OCI-LY1 (cell line): ENCODE results near the gene MRPL39.

Source experiments
- H2AFZ ChIP-seq: fragments of 200-600 bp; sonication (generic), shearing (Covaris generic); 2 replicates; pipeline ENCODE4 v1.6.0; 2014; ENCODE audit warnings: antibody characterized with exemption, mild to moderate bottlenecking, low read length
- H3F3A ChIP-seq: fragments of 200-600 bp; sonication (generic), shearing (Covaris generic); 2 replicates; pipeline ENCODE4 v1.6.0; 2014; ENCODE audit warnings: mild to moderate bottlenecking, antibody characterized with exemption, low read length, moderate library complexity; ENCODE audit not compliant: insufficient read depth
- H3K27ac ChIP-seq: fragments of 200-600 bp; sonication (generic); 2 replicates; pipeline ENCODE4 v1.5.1; 2014; ENCODE audit warnings: low read length, mixed run types, mild to moderate bottlenecking, low read depth; ENCODE audit not compliant: poor library complexity, severe bottlenecking
- H3K27me3 ChIP-seq: fragments of 200-600 bp; sonication (generic); 2 replicates; pipeline ENCODE4 v1.6.0; 2014; ENCODE audit warnings: antibody characterized with exemption, mild to moderate bottlenecking, low read length, moderate library complexity; ENCODE audit not compliant: insufficient read depth
- H3K36me3 ChIP-seq: fragments of 200-600 bp; sonication (generic); 2 replicates; pipeline ENCODE4 v1.6.1; 2014; ENCODE audit warnings: mild to moderate bottlenecking, antibody characterized with exemption, low read length, moderate library complexity, mixed read lengths; ENCODE audit not compliant: insufficient read depth
- H3K4me1 ChIP-seq: fragments of 200-600 bp; sonication (generic); 2 replicates; pipeline ENCODE4 v1.5.1; 2014; ENCODE audit warnings: mild to moderate bottlenecking, low read length, moderate library complexity; ENCODE audit not compliant: insufficient read depth, severe bottlenecking
- H3K4me2 ChIP-seq: fragments of 200-600 bp; sonication (generic), shearing (Covaris generic); 2 replicates; pipeline ENCODE4 v1.6.1; 2014; ENCODE audit warnings: low read length
- H3K4me3 ChIP-seq: fragments of 200-600 bp; sonication (generic); 2 replicates; pipeline ENCODE4 v1.5.1; 2014; ENCODE audit warnings: low read length, low read depth, mild to moderate bottlenecking, mixed read lengths; ENCODE audit not compliant: poor library complexity, severe bottlenecking
- H3K79me2 ChIP-seq: fragments of 200-600 bp; shearing (Covaris generic); 2 replicates; pipeline ENCODE4 v1.6.1; 2016; ENCODE audit warnings: mixed run types, low read length, mixed read lengths; ENCODE audit not compliant: insufficient read depth
- H3K9ac ChIP-seq: fragments of 200-600 bp; sonication (generic), shearing (Covaris generic); 2 replicates; pipeline ENCODE4 v1.6.1; 2014; ENCODE audit warnings: mild to moderate bottlenecking, low read length, mixed read lengths
- H3K9me2 ChIP-seq: fragments of 200-600 bp; sonication (generic), shearing (Covaris generic); 2 replicates; pipeline ENCODE4 v1.6.1; 2014; ENCODE audit warnings: low read depth, mild to moderate bottlenecking, low read length, mixed read lengths
- H3K9me3 ChIP-seq: fragments of 200-600 bp; shearing (Covaris generic); 2 replicates; pipeline ENCODE4 v1.6.1; 2014; ENCODE audit warnings: low read length, mixed read lengths
- H4K20me1 ChIP-seq: fragments of 200-600 bp; sonication (generic), shearing (Covaris generic); 2 replicates; pipeline ENCODE4 v1.6.0; 2016; ENCODE audit warnings: mild to moderate bottlenecking, low read length; ENCODE audit not compliant: insufficient read depth
- CTCF ChIP-seq: fragments of 200-600 bp; sonication (generic), shearing (Covaris generic); IDR thresholded peaks from 2 replicates; pipeline ENCODE4 v1.5.1; 2017; ENCODE audit warnings: mild to moderate bottlenecking, antibody characterized with exemption, low read length, moderate library complexity, mixed read lengths
- EZH2 ChIP-seq: fragments of 200-600 bp; sonication (generic), shearing (Covaris generic); IDR thresholded peaks from 2 replicates; pipeline ENCODE4 v1.8.0; 2017; ENCODE audit warnings: borderline replicate concordance, mixed run types, mild to moderate bottlenecking, antibody characterized with exemption, low read length, moderate library complexity, mixed read lengths

The MRPL39 gene

GRCh38 chr21:25551569-25551968, 55.7 kb downstream of the MRPL39 start:
- no peak overlapping the region for H2AFZ ChIP-seq
- H3K9ac ChIP-seq, result no peak overlapping the region
- no peaks in the 10 kb centered on the region for H3K79me2 ChIP-seq
- H3K4me1 ChIP-seq, result no peaks in the 10 kb centered on the region
- no peak overlapping the region for H3K4me3 ChIP-seq
- H3K36me3 ChIP-seq, result no peaks in the 10 kb centered on the region
- H3K27ac ChIP-seq, result no peak overlapping the region
- H4K20me1 ChIP-seq, result no peaks in the 10 kb centered on the region
- no peaks in the 10 kb centered on the region for H3K27me3 ChIP-seq
- H3F3A ChIP-seq, result no peaks in the 10 kb centered on the region
- H3K9me3 ChIP-seq, result no peaks in the 10 kb centered on the region
- H3K4me2 ChIP-seq, result no peak overlapping the region
- TF ChIP-seq CTCF (no peak), EZH2 (no peak)
- H3K9me2 ChIP-seq, result no peaks in the 10 kb centered on the region

GRCh38 chr21:25550352-25551120, 56.7 kb downstream of the MRPL39 start:
- H3K79me2 ChIP-seq, result no peaks in the 10 kb centered on the region
- H3K9me2 ChIP-seq, result no peaks in the 10 kb centered on the region
- no peak for TF ChIP-seq EZH2
- TF ChIP-seq CTCF, result no peak
- H3K4me2 ChIP-seq, result no peak overlapping the region
- no peak overlapping the region for H3K4me3 ChIP-seq
- H3K36me3 ChIP-seq, result no peaks in the 10 kb centered on the region
- H2AFZ ChIP-seq, result no peak overlapping the region
- no peak overlapping the region for H3K9ac ChIP-seq
- no peaks in the 10 kb centered on the region for H3F3A ChIP-seq
- no peaks in the 10 kb centered on the region for H3K27me3 ChIP-seq
- no peaks in the 10 kb centered on the region for H3K4me1 ChIP-seq
- no peaks in the 10 kb centered on the region for H3K9me3 ChIP-seq
- H4K20me1 ChIP-seq, result no peaks in the 10 kb centered on the region
- H3K27ac ChIP-seq, result no peak overlapping the region

GRCh38 chr21:25541042-25541441, 66.2 kb downstream of the MRPL39 start:
- H3K4me1 ChIP-seq, result no peaks in the 10 kb centered on the region
- H3K9me3 ChIP-seq, result peaks cover 4% of the 10 kb centered on the region; the same call in 1 of the 2 replicates
- H3K27ac ChIP-seq, result no peak overlapping the region
- no peaks in the 10 kb centered on the region for H3K79me2 ChIP-seq
- H4K20me1 ChIP-seq, result no peaks in the 10 kb centered on the region
- TF ChIP-seq EZH2 (no peak), CTCF (no peak)
- no peaks in the 10 kb centered on the region for H3K9me2 ChIP-seq
- no peak overlapping the region for H3K4me2 ChIP-seq
- H3F3A ChIP-seq, result no peaks in the 10 kb centered on the region
- no peaks in the 10 kb centered on the region for H3K36me3 ChIP-seq
- H2AFZ ChIP-seq, result no peak overlapping the region
- no peak overlapping the region for H3K4me3 ChIP-seq
- no peak overlapping the region for H3K9ac ChIP-seq
- no peaks in the 10 kb centered on the region for H3K27me3 ChIP-seq
